ENCODE results near the gene PHB1. TPM values are rescaled to one million over a fixed set of nuclear protein-coding genes. Genes with fewer than 3 reads are reported as not detected.
"Not testable (repeated sequence)": the region's sequence is repeated elsewhere in the genome, so short reads cannot be mapped to it uniquely, and the experiment has no call there.

Gene PHB1
- total RNA-seq, 1 donor = 71.7 TPM

GRCh38 chr17:49422714-49423113 is 8.0 kb upstream of the PHB1 start:
- no peaks in the 10 kb centered on the region for H3K4me1 ChIP-seq (ENCODE audit: insufficient read depth, low read length)
- no peaks in the 10 kb centered on the region for H4K20me1 ChIP-seq (ENCODE audit: insufficient read depth, low read length)
- no peak for TF ChIP-seq CTCF (IDR thresholded peaks at IDR 0.05; ENCODE audit: extremely low read depth, low read depth, low read length)
- no peak overlapping the region for H2AFZ ChIP-seq (ENCODE audit: low read length)
- no peak overlapping the region for H3K27ac ChIP-seq (ENCODE audit: low read depth, low read length)
- H3K4me3 ChIP-seq (ENCODE audit: insufficient read depth, low read length) = no peak overlapping the region
- no peaks in the 10 kb centered on the region for H3K79me2 ChIP-seq (ENCODE audit: insufficient read depth, low read length)
- peaks cover 2% of the 10 kb centered on the region for H3K9me3 ChIP-seq (ENCODE audit: low read depth, low read length)
- peaks cover 6% of the 10 kb centered on the region for H3K27me3 ChIP-seq (ENCODE audit: insufficient read depth, low read length)
- no peak overlapping the region for H3K4me2 ChIP-seq (ENCODE audit: insufficient read depth, low read length)
- H3K36me3 ChIP-seq (ENCODE audit: insufficient read depth, low read length) = no peaks in the 10 kb centered on the region
- no peak for DNase-seq (ENCODE audit: insufficient read length, low spot score, missing footprints)

- not testable (repeated sequence) for H3K27ac ChIP-seq (ENCODE audit: low read depth, low read length); DNase-seq (ENCODE audit: insufficient read length, low spot score, missing footprints); H3K9me3 ChIP-seq (ENCODE audit: low read depth, low read length); H2AFZ ChIP-seq (ENCODE audit: low read length); H3K27me3 ChIP-seq (ENCODE audit: insufficient read depth, low read length); H3K4me2 ChIP-seq (ENCODE audit: insufficient read depth, low read length); H3K4me3 ChIP-seq (ENCODE audit: insufficient read depth, low read length); H3K79me2 ChIP-seq (ENCODE audit: insufficient read depth, low read length); H3K36me3 ChIP-seq (ENCODE audit: insufficient read depth, low read length); H4K20me1 ChIP-seq (ENCODE audit: insufficient read depth, low read length); H3K4me1 ChIP-seq (ENCODE audit: insufficient read depth, low read length)
These were observed 5.1 kb upstream of the PHB1 start for GRCh38 chr17:49419761-49420160.

GRCh38 chr17:49418754-49419740 is 4.4 kb upstream of the PHB1 start:
- not testable (repeated sequence) for H3K27me3 ChIP-seq (ENCODE audit: insufficient read depth, low read length); H3K27ac ChIP-seq (ENCODE audit: low read depth, low read length); H3K79me2 ChIP-seq (ENCODE audit: insufficient read depth, low read length); H3K4me3 ChIP-seq (ENCODE audit: insufficient read depth, low read length); H4K20me1 ChIP-seq (ENCODE audit: insufficient read depth, low read length); H3K4me2 ChIP-seq (ENCODE audit: insufficient read depth, low read length); H3K4me1 ChIP-seq (ENCODE audit: insufficient read depth, low read length); DNase-seq (ENCODE audit: insufficient read length, low spot score, missing footprints); H3K9me3 ChIP-seq (ENCODE audit: low read depth, low read length); H2AFZ ChIP-seq (ENCODE audit: low read length); H3K36me3 ChIP-seq (ENCODE audit: insufficient read depth, low read length)

- Histone ChIP-seq H3K27me3 (ENCODE audit: insufficient read depth, low read length) (no peaks in the 10 kb centered on the region), H3K9me3 (ENCODE audit: low read depth, low read length) (no peaks in the 10 kb centered on the region), H3K4me1 (ENCODE audit: insufficient read depth, low read length) (peaks cover 14% of the 10 kb centered on the region), H3K79me2 (ENCODE audit: insufficient read depth, low read length) (peaks cover 23% of the 10 kb centered on the region), H4K20me1 (ENCODE audit: insufficient read depth, low read length) (no peaks in the 10 kb centered on the region), H3K36me3 (ENCODE audit: insufficient read depth, low read length) (peaks cover 35% of the 10 kb centered on the region), H3K4me2 (ENCODE audit: insufficient read depth, low read length) (peak overlapping the region; percentile 99), H2AFZ (ENCODE audit: low read length) (peak overlapping the region; percentile 94), H3K4me3 (ENCODE audit: insufficient read depth, low read length) (peak overlapping the region; percentile 94), H3K27ac (ENCODE audit: low read depth, low read length) (peak overlapping the region; percentile 65)
- no peak for TF ChIP-seq CTCF (IDR thresholded peaks at IDR 0.05; ENCODE audit: extremely low read depth, low read depth, low read length)
- DNase-seq (ENCODE audit: insufficient read length, low spot score, missing footprints) = peak; percentile 73
These were observed 436 bp downstream of the PHB1 start for GRCh38 chr17:49414271-49414621.

- Histone ChIP-seq H3K27ac (ENCODE audit: low read depth, low read length) (no peak overlapping the region), H3K79me2 (ENCODE audit: insufficient read depth, low read length) (peaks cover 17% of the 10 kb centered on the region), H4K20me1 (ENCODE audit: insufficient read depth, low read length) (no peaks in the 10 kb centered on the region), H3K4me3 (ENCODE audit: insufficient read depth, low read length) (no peak overlapping the region), H3K36me3 (ENCODE audit: insufficient read depth, low read length) (peaks cover 74% of the 10 kb centered on the region), H3K4me2 (ENCODE audit: insufficient read depth, low read length) (no peak overlapping the region), H3K9me3 (ENCODE audit: low read depth, low read length) (no peaks in the 10 kb centered on the region), H2AFZ (ENCODE audit: low read length) (no peak overlapping the region), H3K27me3 (ENCODE audit: insufficient read depth, low read length) (no peaks in the 10 kb centered on the region), H3K4me1 (ENCODE audit: insufficient read depth, low read length) (peaks cover 5% of the 10 kb centered on the region)
- no peak for DNase-seq (ENCODE audit: insufficient read length, low spot score, missing footprints)
- no peak for TF ChIP-seq CTCF (IDR thresholded peaks at IDR 0.05; ENCODE audit: extremely low read depth, low read depth, low read length)
These were observed 5.6 kb downstream of the PHB1 start for GRCh38 chr17:49409066-49409465.

Data from osteoblast (primary cell).